PC-3 (cell line): ENCODE data around the gene BMPER. TPM values are rescaled to one million over a fixed set of nuclear protein-coding genes. Genes with fewer than 3 reads are reported as not detected.

Experiments
- ATAC-seq: fragments of 200-7000 bp; cut with Tn5 transposase; 2 replicates; pipeline ENCODE4 v1.9.1; 2020; ENCODE audit warnings: mild to moderate bottlenecking, moderate library complexity
- BruUV-seq: library from RNA; stranded (reverse); fragments of 400-500 nt; replicated peaks from 2 replicates; lab custom pipeline; 2021; lab: Mats Ljungman, UMichigan
- CTCF ChIA-PET: fragments of 300-600 bp; sonication (Branson Sonifier 250); formaldehyde crosslinking; loops from one replicate; lab custom pipeline; 2022; ENCODE audit warnings: antibody characterized with exemption; lab: Charles Lee
- POLR2A ChIA-PET: fragments of 300-600 bp; sonication (Branson Sonifier 250); formaldehyde crosslinking; loops from one replicate; lab custom pipeline; 2022; ENCODE audit warnings: antibody characterized with exemption; ENCODE audit not compliant: unreplicated experiment; lab: Charles Lee
- DNase-seq: peaks from one replicate; pipeline ENCODE4 v3.0.0-alpha.2; 2015
- H2AFZ ChIP-seq: fragments of 300-600 bp; sonication (generic); 2 replicates; pipeline ENCODE4 v1.6.0; 2016; ENCODE audit warnings: antibody characterized with exemption, low read length
- H3F3A ChIP-seq: fragments of 300-600 bp; sonication (generic); one replicate; pipeline ENCODE4 v1.6.0; 2017; ENCODE audit warnings: antibody characterized with exemption, low read length, control low read depth, mild to moderate bottlenecking; ENCODE audit not compliant: unreplicated experiment
- H3K27ac ChIP-seq: fragments of 300-600 bp; sonication (generic); 2 replicates; pipeline ENCODE4 v1.5.1; 2016; ENCODE audit warnings: mild to moderate bottlenecking, low read length
- H3K27me3 ChIP-seq: fragments of 300-600 bp; sonication (generic); 2 replicates; pipeline ENCODE4 v1.6.1; 2016; ENCODE audit warnings: low read length, mixed read lengths
- H3K36me3 ChIP-seq: fragments of 300-600 bp; sonication (generic); 2 replicates; pipeline ENCODE4 v1.6.1; 2016; ENCODE audit warnings: low read depth, mixed run types, low read length, mixed read lengths
- H3K4me1 ChIP-seq: fragments of 300-600 bp; sonication (generic); 2 replicates; pipeline ENCODE4 v1.5.1; 2016; ENCODE audit warnings: low read length; ENCODE audit not compliant: insufficient read depth
- H3K4me2 ChIP-seq: fragments of 300-600 bp; sonication (generic); 2 replicates; pipeline ENCODE4 v1.6.0; 2016; ENCODE audit warnings: low read length
- H3K4me3 ChIP-seq: fragments of 300-600 bp; sonication (generic); 2 replicates; pipeline ENCODE4 v1.5.1; 2016; ENCODE audit warnings: mild to moderate bottlenecking, low read length, mixed read lengths
- H3K79me2 ChIP-seq: fragments of 300-600 bp; sonication (generic); 2 replicates; pipeline ENCODE4 v1.6.1; 2017; ENCODE audit warnings: low read length, mixed read lengths
- H3K9ac ChIP-seq: fragments of 300-600 bp; sonication (generic); 2 replicates; pipeline ENCODE4 v1.6.0; 2016; ENCODE audit warnings: mild to moderate bottlenecking, low read length
- H3K9me2 ChIP-seq: fragments of 300-600 bp; sonication (generic); replicated peaks from 2 replicates; pipeline ENCODE4 v1.6.1; 2016; ENCODE audit warnings: mixed run types, low read length, mixed read lengths
- H3K9me3 ChIP-seq: fragments of 300-600 bp; sonication (generic); 2 replicates; pipeline ENCODE4 v1.6.1; 2016; ENCODE audit warnings: low read length, mixed read lengths
- H4K20me1 ChIP-seq: fragments of 300-600 bp; sonication (generic); 2 replicates; pipeline ENCODE4 v1.6.1; 2016; ENCODE audit warnings: low read length, mixed read lengths
- CTCF ChIP-seq: fragments of 300-600 bp; sonication (generic); conservative IDR thresholded peaks from 2 replicates; pipeline ENCODE4 v1.5.1; 2017; ENCODE audit warnings: antibody characterized with exemption, low read depth, mild to moderate bottlenecking, low read length
- EZH2 ChIP-seq: fragments of 300-600 bp; sonication (generic); IDR thresholded peaks from one replicate; pipeline ENCODE4 v1.6.1; 2017; ENCODE audit warnings: antibody characterized with exemption, mild to moderate bottlenecking, low read length; ENCODE audit not compliant: unreplicated experiment
- EZH2phosphoT487 ChIP-seq: fragments of 300-600 bp; sonication (generic); IDR thresholded peaks from 2 replicates; pipeline ENCODE4 v1.6.1; 2018; ENCODE audit warnings: mild to moderate bottlenecking, antibody characterized with exemption, low read length, borderline replicate concordance
- intact Hi-C: fragments of 100-400 bp; cut with micrococcal nuclease; formaldehyde crosslinking; loops from 2 replicates; pipeline ENCODE4 v1.9.0; 2023
- total RNA-seq: library from RNA; depleted of rRNA; stranded (reverse); fragments of >200 nt; gene quantifications from 2 replicates; pipeline ENCODE4 v1.2.3, GENCODE V29; 2014

Gene BMPER
- total RNA-seq, 1 experiment from 2014 or later, result 0.11 TPM

- Histone ChIP-seq H3K27me3 (peaks cover 17% of the 10 kb centered on the region), H3K9me2 (no peaks in the 10 kb centered on the region), H3K79me2 (no peaks in the 10 kb centered on the region), H3K9ac (no peak overlapping the region), H4K20me1 (no peaks in the 10 kb centered on the region), H3K9me3 (no peaks in the 10 kb centered on the region), H3K4me2 (no peak overlapping the region), H3K4me3 (no peak overlapping the region), H2AFZ (no peak overlapping the region), H3K27ac (no peak overlapping the region), H3F3A (no peaks in the 10 kb centered on the region), H3K4me1 (no peaks in the 10 kb centered on the region), H3K36me3 (no peaks in the 10 kb centered on the region)
- ChIA-PET CTCF (no interaction called here), POLR2A (no interaction called here)
- DNase-seq, result no peak
- BruUV-seq, result no TSS peak
- TF ChIP-seq EZH2phosphoT487 (no peak), CTCF (no peak), EZH2 (no peak)
- ATAC-seq, result no peak
- intact Hi-C loops, result no loop called here
Observed at GRCh38 chr7:34026481-34027190, 121.3 kb downstream of the BMPER start.

GRCh38 chr7:34031156-34031555 lies 125.8 kb downstream of the BMPER start:
- BruUV-seq, result no TSS peak
- intact Hi-C loops, result no loop called here
- H3K27ac ChIP-seq, result no peak overlapping the region
- H4K20me1 ChIP-seq, result no peaks in the 10 kb centered on the region
- H3K9ac ChIP-seq, result no peak overlapping the region
- TF ChIP-seq CTCF, result no peak
- no peak for TF ChIP-seq EZH2
- TF ChIP-seq EZH2phosphoT487, result no peak
- H3K27me3 ChIP-seq, result peaks cover 8% of the 10 kb centered on the region; the same call in 1 of the 2 replicates
- DNase-seq (peak; percentile 25), ATAC-seq (no peak)
- no peaks in the 10 kb centered on the region for H3K9me3 ChIP-seq
- no peaks in the 10 kb centered on the region for H3K9me2 ChIP-seq
- no peaks in the 10 kb centered on the region for H3K4me1 ChIP-seq
- H3K4me3 ChIP-seq, result no peak overlapping the region
- H2AFZ ChIP-seq, result no peak overlapping the region
- CTCF ChIA-PET, result no interaction called here
- H3K4me2 ChIP-seq, result no peak overlapping the region
- no peaks in the 10 kb centered on the region for H3K79me2 ChIP-seq
- POLR2A ChIA-PET, result no interaction called here
- H3F3A ChIP-seq, result no peaks in the 10 kb centered on the region
- H3K36me3 ChIP-seq, result no peaks in the 10 kb centered on the region

- Histone ChIP-seq H3K4me3 (no peak overlapping the region), H3F3A (no peaks in the 10 kb centered on the region), H3K36me3 (no peaks in the 10 kb centered on the region), H2AFZ (no peak overlapping the region), H3K27me3 (0 out of 2 replicates have a peak, but pooled peaks cover 4% of the 10 kb centered on the region), H3K4me1 (no peaks in the 10 kb centered on the region), H3K79me2 (no peaks in the 10 kb centered on the region), H3K27ac (no peak overlapping the region), H3K4me2 (no peak overlapping the region), H3K9me3 (no peaks in the 10 kb centered on the region), H4K20me1 (no peaks in the 10 kb centered on the region), H3K9me2 (no peaks in the 10 kb centered on the region), H3K9ac (no peak overlapping the region)
- ChIA-PET CTCF (no interaction called here), POLR2A (no interaction called here)
- no peak for DNase-seq
- TF ChIP-seq CTCF (no peak), EZH2phosphoT487 (no peak), EZH2 (no peak)
- BruUV-seq, result no TSS peak
- intact Hi-C loops, result no loop called here
- ATAC-seq, result no peak
Observed at GRCh38 chr7:34034728-34035127, 129.4 kb downstream of the BMPER start.
